ENCODE data around the gene PITPNC1.

DNA sequence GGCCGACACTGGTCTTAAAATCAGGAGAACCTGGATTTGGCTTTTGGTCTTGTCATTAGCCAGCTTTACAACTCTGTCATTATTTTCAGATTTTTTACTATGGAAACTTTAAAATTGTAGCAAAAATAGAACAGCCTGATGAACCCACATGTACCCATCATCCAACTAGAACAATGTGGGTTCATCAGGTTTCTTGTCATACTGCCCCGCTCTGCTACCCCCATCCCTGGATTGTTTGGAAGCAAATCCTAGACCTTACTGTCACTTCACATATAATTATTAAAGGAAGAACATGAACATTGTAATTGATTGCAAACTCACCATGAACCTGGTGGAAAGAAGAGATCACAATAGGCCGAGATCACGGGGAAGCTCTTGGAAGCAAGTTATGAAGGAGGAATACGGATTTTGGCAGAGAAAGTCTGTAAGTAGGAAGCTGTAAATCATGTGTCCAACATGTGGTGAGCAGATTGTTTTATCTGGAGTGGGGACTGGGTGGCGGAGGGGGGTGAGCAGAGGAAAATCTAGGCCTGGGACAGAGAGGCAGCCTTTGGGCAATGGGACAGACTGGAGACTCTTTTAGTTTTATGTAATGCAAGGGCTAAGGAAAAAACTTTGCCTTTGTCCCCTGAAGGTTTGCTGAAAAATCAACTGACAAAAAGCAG lies 67.0 kb downstream of the PITPNC1 start:
- TF ChIP-seq, protein P1, sequence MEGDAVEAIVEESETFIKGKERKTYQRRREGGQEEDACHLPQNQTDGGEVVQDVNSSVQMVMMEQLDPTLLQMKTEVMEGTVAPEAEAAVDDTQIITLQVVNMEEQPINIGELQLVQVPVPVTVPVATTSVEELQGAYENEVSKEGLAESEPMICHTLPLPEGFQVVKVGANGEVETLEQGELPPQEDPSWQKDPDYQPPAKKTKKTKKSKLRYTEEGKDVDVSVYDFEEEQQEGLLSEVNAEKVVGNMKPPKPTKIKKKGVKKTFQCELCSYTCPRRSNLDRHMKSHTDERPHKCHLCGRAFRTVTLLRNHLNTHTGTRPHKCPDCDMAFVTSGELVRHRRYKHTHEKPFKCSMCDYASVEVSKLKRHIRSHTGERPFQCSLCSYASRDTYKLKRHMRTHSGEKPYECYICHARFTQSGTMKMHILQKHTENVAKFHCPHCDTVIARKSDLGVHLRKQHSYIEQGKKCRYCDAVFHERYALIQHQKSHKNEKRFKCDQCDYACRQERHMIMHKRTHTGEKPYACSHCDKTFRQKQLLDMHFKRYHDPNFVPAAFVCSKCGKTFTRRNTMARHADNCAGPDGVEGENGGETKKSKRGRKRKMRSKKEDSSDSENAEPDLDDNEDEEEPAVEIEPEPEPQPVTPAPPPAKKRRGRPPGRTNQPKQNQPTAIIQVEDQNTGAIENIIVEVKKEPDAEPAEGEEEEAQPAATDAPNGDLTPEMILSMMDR (conservative IDR thresholded peaks at IDR 0.05; ENCODE audit: low read depth, low read length), result no peak
- no peak for TF ChIP-seq EZH2phosphoT487 (IDR thresholded peaks at IDR 0.05; ENCODE audit: borderline replicate concordance, low read length)
- TF ChIP-seq EZH2 (IDR thresholded peaks at IDR 0.05; ENCODE audit: low read length, unreplicated experiment), result no peak

All from PC-3 (cell line).